ENCODE results near the gene TMEM178B. TPM values are rescaled to one million over a fixed set of nuclear protein-coding genes. Genes with fewer than 3 reads are reported as not detected.

Gene TMEM178B
- total and polyA plus RNA-seq, 2 of the 4 experiments (the other 2 are of a cell fraction): under 0.01 to 0.05 TPM

- no peak overlapping the region for H3K27ac ChIP-seq (ENCODE audit: insufficient read depth, low read length)
- no TSS peak for BruUV-seq (replicated peaks)
- in situ Hi-C loops (cut with MboI; ENCODE audit: low sequenced_read_pairs): no loop called here
- peaks cover 12% of the 10 kb centered on the region; the same call in 1 of the 2 replicates for H3K9me3 ChIP-seq (ENCODE audit: control insufficient read depth, insufficient read depth, low read length)
- H3K27me3 ChIP-seq (ENCODE audit: control insufficient read depth, insufficient read depth, low read length): no peaks in the 10 kb centered on the region
- ATAC-seq (ENCODE audit: low read depth) (no peak), DNase-seq (no peak)
- no peaks in the 10 kb centered on the region for H3K79me1 ChIP-seq (ENCODE audit: low read depth in 1 of 2, low read length in 2 of 2)
- TF ChIP-seq MXI1 (IDR thresholded peaks at IDR 0.05; ENCODE audit: borderline replicate concordance, low read depth, low read length) (no peak), MAZ (IDR thresholded peaks at IDR 0.05; ENCODE audit: borderline replicate concordance, low read depth, low read length) (no peak), MAFK (IDR thresholded peaks at IDR 0.05; ENCODE audit: low read depth, low read length) (no peak), POLR2A (IDR thresholded peaks at IDR 0.05; ENCODE audit: low read depth, low read length) (no peak), CTCF (conservative IDR thresholded peaks at IDR 0.05; ENCODE audit: low read depth, low read length) (no peak), NFE2L2 (IDR thresholded peaks at IDR 0.05; ENCODE audit: low read depth, low read length) (no peak), RAD21 (IDR thresholded peaks at IDR 0.05; ENCODE audit: low read length) (no peak), CEBPB (IDR thresholded peaks at IDR 0.05; ENCODE audit: low read depth, low read length) (no peak), RFX5 (IDR thresholded peaks at IDR 0.05; ENCODE audit: low read depth, low read length) (no peak), CHD1 (IDR thresholded peaks at IDR 0.05; ENCODE audit: low read depth, low read length) (no peak), BHLHE40 (IDR thresholded peaks at IDR 0.05; ENCODE audit: low read depth, low read length) (no peak), SMC3 (IDR thresholded peaks at IDR 0.05; ENCODE audit: low read depth, low read length) (no peak), RCOR1 (IDR thresholded peaks at IDR 0.05; ENCODE audit: insufficient replicate concordance, low read length) (no peak), FOS (IDR thresholded peaks at IDR 0.05; ENCODE audit: low read depth, low read length) (no peak)
- TF ChIP-seq, protein P1, sequence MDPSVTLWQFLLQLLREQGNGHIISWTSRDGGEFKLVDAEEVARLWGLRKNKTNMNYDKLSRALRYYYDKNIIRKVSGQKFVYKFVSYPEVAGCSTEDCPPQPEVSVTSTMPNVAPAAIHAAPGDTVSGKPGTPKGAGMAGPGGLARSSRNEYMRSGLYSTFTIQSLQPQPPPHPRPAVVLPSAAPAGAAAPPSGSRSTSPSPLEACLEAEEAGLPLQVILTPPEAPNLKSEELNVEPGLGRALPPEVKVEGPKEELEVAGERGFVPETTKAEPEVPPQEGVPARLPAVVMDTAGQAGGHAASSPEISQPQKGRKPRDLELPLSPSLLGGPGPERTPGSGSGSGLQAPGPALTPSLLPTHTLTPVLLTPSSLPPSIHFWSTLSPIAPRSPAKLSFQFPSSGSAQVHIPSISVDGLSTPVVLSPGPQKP (IDR thresholded peaks at IDR 0.05; ENCODE audit: borderline replicate concordance, low read depth, low read length): no peak
- TF ChIP-seq, protein P2, sequence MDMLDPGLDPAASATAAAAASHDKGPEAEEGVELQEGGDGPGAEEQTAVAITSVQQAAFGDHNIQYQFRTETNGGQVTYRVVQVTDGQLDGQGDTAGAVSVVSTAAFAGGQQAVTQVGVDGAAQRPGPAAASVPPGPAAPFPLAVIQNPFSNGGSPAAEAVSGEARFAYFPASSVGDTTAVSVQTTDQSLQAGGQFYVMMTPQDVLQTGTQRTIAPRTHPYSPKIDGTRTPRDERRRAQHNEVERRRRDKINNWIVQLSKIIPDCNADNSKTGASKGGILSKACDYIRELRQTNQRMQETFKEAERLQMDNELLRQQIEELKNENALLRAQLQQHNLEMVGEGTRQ (IDR thresholded peaks at IDR 0.05; ENCODE audit: low read depth, low read length): no peak
- H3K36me3 ChIP-seq (ENCODE audit: control insufficient read depth, insufficient read depth, low read length): no peaks in the 10 kb centered on the region
- H2AK9ac ChIP-seq (replicated peaks; ENCODE audit: low read depth, low read length, poor library complexity): no peak overlapping the region
- no peak overlapping the region for H3K4ac ChIP-seq (ENCODE audit: low read depth, low read length)
- no peaks in the 10 kb centered on the region for H3K4me1 ChIP-seq (ENCODE audit: control insufficient read depth, insufficient read depth, low read length)
- no peak overlapping the region for H3K4me3 ChIP-seq (ENCODE audit: insufficient read depth, low read depth, low read length)
- H3K23ac ChIP-seq (ENCODE audit: low read depth, low read length): no peak overlapping the region
- H3K4me2 ChIP-seq (ENCODE audit: low read depth, low read length): no peak overlapping the region
- H2BK20ac ChIP-seq (ENCODE audit: low read depth, low read length): no peak overlapping the region
- no peak overlapping the region for H4K91ac ChIP-seq (ENCODE audit: insufficient read depth, low read depth, low read length)
- ChIA-PET POLR2A (ENCODE audit: unreplicated experiment) (no interaction called here), CTCF (no interaction called here)
- no CpG with 5 or more reads among the region's 4 CpGs for WGBS, 2 experiments (ENCODE audit: extremely low coverage in 2 of 2, insufficient read length in 1 of 2)
- H2AK5ac ChIP-seq (ENCODE audit: low read depth, low read length): no peak overlapping the region
- H4K5ac ChIP-seq (ENCODE audit: low read depth, low read length): no peak overlapping the region
- intact Hi-C loops (cut with micrococcal nuclease): no loop called here
- no peak overlapping the region for H3K18ac ChIP-seq (ENCODE audit: low read depth, low read length)
- no peak overlapping the region for H3K56ac ChIP-seq (ENCODE audit: extremely low read depth, insufficient read depth, low read length)
- H4K8ac ChIP-seq (ENCODE audit: low read depth in 2 of 2, low read length in 2 of 2): no peak overlapping the region
- H3K9ac ChIP-seq (ENCODE audit: low read depth, low read length): no peak overlapping the region
- H4K20me1 ChIP-seq (ENCODE audit: insufficient read depth, low read length): no peaks in the 10 kb centered on the region
- no peaks in the 10 kb centered on the region for H3K9me1 ChIP-seq (ENCODE audit: insufficient read depth, low read length)
- no peak overlapping the region for H2BK5ac ChIP-seq (ENCODE audit: low read depth, low read length, poor library complexity, severe bottlenecking)
- no peak overlapping the region for H2AFZ ChIP-seq (replicated peaks; ENCODE audit: low read length, poor library complexity)
- no peak overlapping the region for H3K14ac ChIP-seq (replicated peaks; ENCODE audit: low read depth, low read length)
- dilution Hi-C loops (cut with HindIII; ENCODE audit: low sequenced_read_pairs, unreplicated experiment): no loop called here
- no peak overlapping the region for H2BK15ac ChIP-seq (ENCODE audit: low read depth, low read length)
- H2BK120ac ChIP-seq (ENCODE audit: low read depth, low read length): no peak overlapping the region
These were observed 267.1 kb downstream of the TMEM178B start for GRCh38 chr7:141340991-141341390.

All from IMR-90 (cell line).